Effector memory CD8-positive, alpha-beta T cell (primary cell): Measurements from ENCODE around the gene BRD2.
A peak's percentile ranks its signal among the peaks of the same experiment; 100 is the strongest.

Experiments used
- ATAC-seq: fragments of 150-1000 bp; cut with Tn5 transposase; replicated peaks from 2 replicates; pipeline ENCODE4 v1.10.0; 2021; ENCODE audit warnings: mild to moderate bottlenecking, moderate library complexity
- DNase-seq, 3 experiments: peaks; one replicate each; pipeline ENCODE4 v3.0.0; 2021
- H3K27ac Mint-ChIP-seq, 2 donors: one replicate each; pipeline ENCODE4 v1.8.0; 2022; ENCODE audit warnings: mild to moderate bottlenecking in 2 of 2, mixed read lengths in 2 of 2, moderate library complexity in 2 of 2
- H3K27me3 Mint-ChIP-seq, 2 donors: one replicate each; pipeline ENCODE4 v1.8.0; 2022; ENCODE audit warnings: mixed read lengths in 2 of 2
- H3K36me3 Mint-ChIP-seq: one replicate; pipeline ENCODE4 v1.8.0; 2022; ENCODE audit warnings: mild to moderate bottlenecking, moderate library complexity, mixed read lengths; ENCODE audit not compliant: insufficient read depth
- H3K4me1 Mint-ChIP-seq, 2 donors: one replicate each; pipeline ENCODE4 v1.8.0; 2022; ENCODE audit warnings: low read depth in 2 of 2, mixed read lengths in 2 of 2
- H3K4me3 Mint-ChIP-seq, 2 donors: one replicate each; pipeline ENCODE4 v1.8.0; 2022; ENCODE audit warnings: mild to moderate bottlenecking in 2 of 2, mixed read lengths in 2 of 2, moderate library complexity in 2 of 2
- H3K9me3 Mint-ChIP-seq, 2 donors: one replicate each; pipeline ENCODE4 v1.8.0; 2022; ENCODE audit warnings: mixed read lengths in 2 of 2

BRD2 gene

GRCh38 chr6:32954986-32955802 lies 13.2 kb upstream of the BRD2 start:
- H3K9me3 Mint-ChIP-seq, result no peaks in the 10 kb centered on the region
- no peaks in the 10 kb centered on the region for H3K36me3 Mint-ChIP-seq
- no peak overlapping the region for H3K4me3 Mint-ChIP-seq
- peaks cover 28 to 44% of the 10 kb centered on the region in 2 donors for H3K4me1 Mint-ChIP-seq
- H3K27me3 Mint-ChIP-seq, result no peaks in the 10 kb centered on the region
- DNase-seq, result peak in 1 of 3 experiments; percentile 25
- H3K27ac Mint-ChIP-seq, result peak overlapping the region in 1 of 2 donors; percentile 15
- ATAC-seq, result peak; percentile 14

- H3K27ac Mint-ChIP-seq, result no peak overlapping the region
Observed at GRCh38 chr6:32956176-32956575, 12.2 kb upstream of the BRD2 start.

DNA sequence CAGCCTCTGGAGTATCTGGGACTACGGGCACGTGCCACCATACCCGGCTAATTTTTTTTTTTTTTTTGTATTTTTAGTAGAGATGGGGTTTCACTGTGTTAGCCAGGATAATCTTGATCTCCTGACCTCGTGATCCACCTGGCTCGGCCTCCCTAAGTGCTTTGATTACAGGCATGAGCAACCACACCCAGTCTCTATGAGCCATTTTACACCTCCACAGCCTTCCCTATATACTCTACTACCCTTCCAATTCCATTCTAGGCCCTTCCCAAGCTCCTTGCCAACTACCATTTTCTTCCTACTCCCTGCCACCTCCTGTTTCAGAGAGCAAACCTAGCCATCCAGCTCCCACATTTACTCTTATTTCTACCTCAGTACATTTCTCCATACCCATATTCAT lies 7.8 kb upstream of the BRD2 start:
- Mint-ChIP-seq H3K9me3 (no peaks in the 10 kb centered on the region), H3K27me3 (no peaks in the 10 kb centered on the region), H3K27ac (no peak overlapping the region), H3K4me1 (peaks cover 38 to 42% of the 10 kb centered on the region in 2 donors), H3K4me3 (peak overlapping the region in 1 of 2 donors; percentile 1), H3K36me3 (no peaks in the 10 kb centered on the region)
- ATAC-seq, result no peak
- DNase-seq, result no peak

More at GRCh38 chr6:32956176-32956575, 12.2 kb upstream of the BRD2 start:
- no peaks in the 10 kb centered on the region for H3K36me3 Mint-ChIP-seq
- ATAC-seq (no peak), DNase-seq (no peak)
- H3K4me1 Mint-ChIP-seq, result peaks cover 29 to 46% of the 10 kb centered on the region in 2 donors
- H3K4me3 Mint-ChIP-seq, result no peak overlapping the region
- no peaks in the 10 kb centered on the region for H3K9me3 Mint-ChIP-seq
- no peaks in the 10 kb centered on the region for H3K27me3 Mint-ChIP-seq

- H3K27me3 Mint-ChIP-seq, result no peaks in the 10 kb centered on the region
- no peak overlapping the region for H3K4me3 Mint-ChIP-seq
- ATAC-seq (no peak), DNase-seq (no peak)
- H3K36me3 Mint-ChIP-seq, result no peaks in the 10 kb centered on the region
- no peaks in the 10 kb centered on the region for H3K9me3 Mint-ChIP-seq
- peaks cover 52% of the 10 kb centered on the region in 2 donors for H3K4me1 Mint-ChIP-seq
- H3K27ac Mint-ChIP-seq, result peak overlapping the region in 1 of 2 donors; percentile 8
Observed at GRCh38 chr6:32962213-32962826, 6.1 kb upstream of the BRD2 start.

GRCh38 chr6:32963866-32964265 lies 4.5 kb upstream of the BRD2 start:
- DNase-seq (no peak), ATAC-seq (no peak)
- H3K4me3 Mint-ChIP-seq, result no peak overlapping the region
- peak overlapping the region; percentile 33 to 94 for H3K27ac Mint-ChIP-seq
- H3K9me3 Mint-ChIP-seq, result no peaks in the 10 kb centered on the region
- H3K27me3 Mint-ChIP-seq, result no peaks in the 10 kb centered on the region
- H3K36me3 Mint-ChIP-seq, result peaks cover 10% of the 10 kb centered on the region
- peaks cover 54 to 58% of the 10 kb centered on the region in 2 donors for H3K4me1 Mint-ChIP-seq

- H3K36me3 Mint-ChIP-seq, result peaks cover 19% of the 10 kb centered on the region
- DNase-seq (no peak), ATAC-seq (no peak)
- H3K4me3 Mint-ChIP-seq, result no peak overlapping the region
- H3K9me3 Mint-ChIP-seq, result no peaks in the 10 kb centered on the region
- H3K27ac Mint-ChIP-seq, result peak overlapping the region; percentile 13 to 94
- no peaks in the 10 kb centered on the region for H3K27me3 Mint-ChIP-seq
- H3K4me1 Mint-ChIP-seq, result peaks cover 54 to 62% of the 10 kb centered on the region in 2 donors
Observed at GRCh38 chr6:32964776-32965175, 3.6 kb upstream of the BRD2 start.

DNA sequence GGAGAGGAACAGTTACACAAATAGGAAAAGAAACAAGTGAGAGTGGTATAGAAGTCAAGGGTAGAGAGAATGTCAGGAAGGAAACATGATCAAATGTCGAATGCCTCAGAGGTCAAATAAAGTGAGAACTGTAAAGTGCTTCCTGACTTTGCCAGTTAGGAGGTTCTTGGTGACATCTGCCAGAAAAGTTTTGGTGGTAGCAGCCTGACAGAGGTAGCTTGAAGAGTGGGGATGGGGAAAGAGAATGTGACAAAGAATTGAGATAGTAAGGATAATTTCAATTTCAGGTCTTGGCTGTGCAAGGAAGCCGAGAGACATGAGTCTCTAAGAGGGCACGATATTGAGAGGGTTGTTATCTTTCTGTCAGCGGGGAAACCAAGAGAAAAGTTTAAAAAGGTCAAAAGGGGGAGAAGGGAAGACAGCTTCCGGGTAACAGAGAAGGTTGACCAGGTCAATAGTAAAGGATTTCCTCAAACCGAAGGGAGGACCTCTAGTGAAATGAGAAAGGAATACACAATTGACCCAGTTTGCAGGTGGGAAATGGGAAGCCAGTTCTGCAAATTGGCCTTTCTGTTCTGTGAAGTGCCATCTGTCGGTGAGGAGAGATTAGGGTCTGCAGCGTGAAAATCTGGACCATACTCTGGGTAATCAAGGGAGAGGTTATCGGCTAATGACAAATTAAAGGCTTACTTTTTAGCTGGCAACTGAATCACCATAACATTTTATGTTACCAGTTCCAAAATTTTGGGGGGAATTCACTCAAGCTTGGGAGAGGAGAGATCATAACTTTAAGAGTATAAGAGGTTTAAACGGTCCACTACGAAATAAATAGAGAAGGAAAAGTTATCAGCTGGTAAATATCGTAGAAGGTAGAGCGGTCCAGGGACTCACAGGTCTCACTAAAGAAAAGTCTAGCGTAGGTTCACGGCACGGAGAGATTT lies 973 bp upstream of the BRD2 start:
- Mint-ChIP-seq H3K27me3 (no peaks in the 10 kb centered on the region), H3K4me3 (peak overlapping the region; percentile 88 to 94), H3K4me1 (peaks cover 45 to 60% of the 10 kb centered on the region in 2 donors), H3K36me3 (peaks cover 43% of the 10 kb centered on the region), H3K27ac (peak overlapping the region; percentile 94 to 98), H3K9me3 (no peaks in the 10 kb centered on the region)
- no peak for ATAC-seq
- no peak for DNase-seq

DNA sequence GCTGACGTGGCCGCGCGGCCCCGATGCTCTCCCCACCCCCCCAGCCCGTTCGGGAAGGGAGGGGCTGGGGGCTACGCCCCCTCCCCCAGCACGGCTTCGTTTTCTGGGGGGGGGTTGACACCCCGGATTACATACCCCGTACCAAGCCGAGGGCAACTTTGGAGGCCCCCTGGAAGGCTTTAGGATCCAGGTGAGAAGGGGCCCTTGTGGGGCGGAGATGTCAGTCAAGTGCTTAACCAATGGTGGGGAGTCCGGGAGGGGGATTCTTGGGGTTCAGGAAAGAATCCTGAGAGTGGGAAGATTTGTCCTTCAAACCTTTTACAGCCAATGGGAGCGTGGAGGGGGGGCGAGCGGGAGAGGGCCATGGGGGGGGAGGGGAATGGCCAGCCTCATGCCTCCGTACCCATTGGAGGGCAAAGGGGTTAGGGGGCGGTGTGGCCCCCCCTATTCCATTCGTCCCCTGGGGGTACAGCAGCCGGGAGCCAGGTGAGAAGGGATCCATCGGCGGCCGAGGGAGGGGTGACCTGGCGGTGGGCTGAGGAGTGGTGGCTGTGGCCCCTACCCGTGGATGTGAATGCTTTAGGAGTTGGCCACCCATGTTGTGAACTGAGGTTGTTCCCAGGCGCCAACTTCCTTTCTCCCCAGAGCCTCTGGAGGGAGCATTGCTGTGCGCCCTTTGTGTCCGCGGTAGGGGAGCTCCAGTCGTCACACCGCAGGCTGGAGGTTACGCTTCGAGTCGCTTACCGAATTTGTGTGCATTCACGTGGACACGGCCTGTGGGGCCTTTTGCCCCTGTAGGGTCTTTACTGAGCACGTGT lies 682 bp downstream of the BRD2 start:
- Mint-ChIP-seq H3K36me3 (peaks cover 59% of the 10 kb centered on the region), H3K27ac (peak overlapping the region; percentile 94 to 98), H3K9me3 (no peaks in the 10 kb centered on the region), H3K27me3 (no peaks in the 10 kb centered on the region), H3K4me3 (peak overlapping the region; percentile 88 to 94), H3K4me1 (peaks cover 53 to 66% of the 10 kb centered on the region in 2 donors)
- no peak for ATAC-seq
- DNase-seq, result peak in 2 of 3 experiments; percentile 34 to 44

DNA sequence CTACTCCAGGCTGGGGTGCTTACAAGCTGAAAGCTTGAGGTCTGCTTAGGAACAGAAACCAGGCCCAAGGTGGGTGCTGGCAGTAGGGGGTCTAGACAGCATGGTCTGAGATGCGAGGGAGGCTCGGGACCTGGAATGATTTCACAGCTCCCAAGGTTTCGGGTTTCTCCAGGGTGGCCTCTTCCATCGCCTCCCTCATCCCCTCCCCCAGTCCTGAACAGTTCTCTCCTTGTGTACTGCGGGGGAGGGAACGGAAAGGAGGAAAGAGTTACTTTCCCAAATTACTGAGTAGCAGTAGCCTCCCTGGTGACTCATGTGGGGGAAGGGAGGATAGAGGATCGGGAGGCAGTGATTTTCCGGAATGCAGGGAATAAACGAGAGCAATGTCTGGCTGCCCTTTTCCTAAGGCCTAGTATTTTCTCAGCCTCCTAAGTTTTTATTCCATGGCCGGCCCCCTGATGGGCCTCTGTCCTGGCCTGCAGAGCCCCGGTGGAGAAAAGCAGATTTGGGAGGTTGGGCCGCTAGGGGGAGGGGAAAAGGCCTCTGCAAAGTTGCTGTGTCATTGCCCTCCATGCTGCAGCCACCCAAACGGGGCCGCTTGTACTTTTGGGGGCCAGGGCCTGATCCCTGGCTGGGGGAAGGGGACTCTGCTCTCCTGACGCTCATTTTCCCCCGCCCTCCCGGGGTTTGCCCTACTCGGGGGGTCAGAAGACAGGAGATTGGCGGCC lies 1.5 kb downstream of the BRD2 start:
- Mint-ChIP-seq H3K4me1 (peaks cover 55 to 69% of the 10 kb centered on the region in 2 donors), H3K9me3 (no peaks in the 10 kb centered on the region), H3K4me3 (peak overlapping the region; percentile 88 to 94), H3K27ac (peak overlapping the region; percentile 94 to 98), H3K36me3 (peaks cover 67% of the 10 kb centered on the region), H3K27me3 (no peaks in the 10 kb centered on the region)
- no peak for ATAC-seq
- peak; percentile 46 to 59 (median 48) for DNase-seq

GRCh38 chr6:32970413-32971241 lies 2.2 kb downstream of the BRD2 start:
- Mint-ChIP-seq H3K4me3 (peak overlapping the region; percentile 88 to 94), H3K27me3 (no peaks in the 10 kb centered on the region), H3K9me3 (no peaks in the 10 kb centered on the region), H3K27ac (peak overlapping the region; percentile 94 to 98), H3K36me3 (peaks cover 75% of the 10 kb centered on the region), H3K4me1 (peaks cover 51 to 69% of the 10 kb centered on the region in 2 donors)
- ATAC-seq, result no peak
- peak; percentile 42 to 50 (median 42) for DNase-seq

DNA sequence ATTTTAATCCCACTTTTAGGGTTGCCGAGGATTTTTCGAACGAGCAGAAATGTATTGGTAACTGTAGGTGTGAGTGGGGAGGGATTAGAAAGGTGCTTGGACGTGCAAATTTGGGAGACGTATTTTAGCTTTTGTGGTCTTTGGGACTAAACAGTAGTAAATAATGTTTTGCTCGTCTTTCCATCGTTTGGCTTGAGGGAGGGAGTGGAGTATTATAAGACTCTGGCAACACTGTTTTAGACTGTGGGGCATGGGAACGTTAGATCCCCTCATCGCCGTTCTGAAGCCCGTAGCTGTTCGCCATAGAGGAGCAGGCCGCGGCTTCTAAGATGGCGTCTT lies 2.8 kb downstream of the BRD2 start:
- no peaks in the 10 kb centered on the region for H3K27me3 Mint-ChIP-seq
- peaks cover 81% of the 10 kb centered on the region for H3K36me3 Mint-ChIP-seq

More for the DNA sequence above, 2.8 kb downstream of the BRD2 start:
- ATAC-seq, result no peak
- Mint-ChIP-seq H3K9me3 (no peaks in the 10 kb centered on the region), H3K4me3 (peak overlapping the region; percentile 88 to 94), H3K4me1 (peaks cover 51 to 71% of the 10 kb centered on the region in 2 donors), H3K27ac (peak overlapping the region; percentile 94 to 98)
- no peak for DNase-seq
